Endothelial cell of umbilical vein (primary cell): ENCODE measurements around the gene CIRBP. TPM values are rescaled to one million over a fixed set of nuclear protein-coding genes. Genes with fewer than 3 reads are reported as not detected.

ENCODE experiments used
- BruUV-seq: library from RNA; stranded (reverse); fragments of 400-500 nt; replicated peaks from 2 replicates; lab custom pipeline; 2021; lab: Mats Ljungman, UMichigan
- CTCF ChIA-PET: fragments of 300-600, 350-600 bp; sonication (Branson Sonifier 250); formaldehyde crosslinking; loops from one replicate; lab custom pipeline; 2021; ENCODE audit warnings: antibody characterized with exemption, inconsistent platforms; lab: Charles Lee
- POLR2A ChIA-PET: fragments of 300-600, 350-600 bp; sonication (Branson Sonifier 250); formaldehyde crosslinking; loops from one replicate; lab custom pipeline; 2021; ENCODE audit warnings: antibody characterized with exemption, inconsistent platforms; lab: Charles Lee
- DNase-seq: peaks from one replicate; pipeline ENCODE4 v3.0.0-alpha.2; 2011; ENCODE audit warnings: low read depth, low spot score
- FAIRE-seq: peaks from 2 replicates; lab custom pipeline; 2011; peaks lifted over from hg19 to GRCh38; lab: Jason Lieb, UNC
- H2AFZ ChIP-seq: 2 replicates; pipeline ENCODE4 v1.6.0; 2012; ENCODE audit warnings: low read depth, low read length, control low read depth, inconsistent platforms
- H3K27ac ChIP-seq: 2 replicates; pipeline ENCODE4 v1.5.1; 2011; ENCODE audit warnings: low read depth, mild to moderate bottlenecking, control low read depth, low read length, moderate library complexity; ENCODE audit not compliant: insufficient read depth
- H3K27me3 ChIP-seq, 2 experiments: 2 replicates each; pipeline versions ENCODE4 v1.6.0 to v1.6.1; 2011; ENCODE audit warnings: low read length in 2 of 2, mixed read lengths in 1 of 2; ENCODE audit not compliant: control insufficient read depth in 2 of 2, insufficient read depth in 2 of 2
- H3K36me3 ChIP-seq, 2 experiments: 2 replicates in 1 of 2; 3 replicates in 1 of 2; pipeline ENCODE4 v1.5.1; 2011; ENCODE audit warnings: low read length in 2 of 2, mild to moderate bottlenecking in 1 of 2, moderate library complexity in 1 of 2; ENCODE audit not compliant: control insufficient read depth in 2 of 2, insufficient read depth in 2 of 2; ENCODE audit errors: extremely low read depth in 1 of 2
- H3K4me1 ChIP-seq: 3 replicates; pipeline ENCODE4 v1.5.1; 2011; ENCODE audit warnings: mild to moderate bottlenecking, low read length; ENCODE audit not compliant: control insufficient read depth, insufficient read depth; ENCODE audit errors: extremely low read depth
- H3K4me2 ChIP-seq: 2 replicates; pipeline ENCODE4 v1.6.1; 2011; ENCODE audit warnings: low read length, control low read depth, mixed read lengths; ENCODE audit not compliant: insufficient read depth
- H3K4me3 ChIP-seq, 3 experiments: fragments of 200-600 bp in 1 of 3; sonication (generic), shearing (Covaris generic) in 1 of 3; replicated peaks in 1 of 3; 2 replicates each; pipeline ENCODE4 v1.5.1; 2011 to 2016; ENCODE audit warnings: control low read depth in 3 of 3, low read length in 3 of 3, mild to moderate bottlenecking in 2 of 3, inconsistent platforms in 1 of 3, low read depth in 1 of 3, moderate library complexity in 1 of 3; ENCODE audit not compliant: insufficient read depth in 1 of 3
- H3K79me2 ChIP-seq: 2 replicates; pipeline ENCODE4 v1.6.0; 2012; ENCODE audit warnings: low read length, inconsistent platforms; ENCODE audit not compliant: control insufficient read depth, insufficient read depth
- H3K9ac ChIP-seq: replicated peaks from 2 replicates; pipeline ENCODE3; 2011; ENCODE audit warnings: low read length, control low read depth; ENCODE audit not compliant: insufficient read depth; ENCODE audit errors: extremely low read depth
- H3K9me1 ChIP-seq: replicated peaks from 3 replicates; pipeline ENCODE4 v1.6.0; 2011; ENCODE audit warnings: mild to moderate bottlenecking, low read length; ENCODE audit not compliant: control insufficient read depth, insufficient read depth; ENCODE audit errors: extremely low read depth
- H3K9me3 ChIP-seq: replicated peaks from 2 replicates; pipeline ENCODE4 v1.5.1; 2012; ENCODE audit warnings: low read length, inconsistent platforms; ENCODE audit not compliant: control insufficient read depth, insufficient read depth
- H4K20me1 ChIP-seq: replicated peaks from 2 replicates; pipeline ENCODE3; 2011; ENCODE audit warnings: mild to moderate bottlenecking, low read length; ENCODE audit not compliant: control insufficient read depth, insufficient read depth; ENCODE audit errors: extremely low read depth
- EZH2 ChIP-seq: IDR thresholded peaks from 2 replicates; pipeline ENCODE4 v1.6.1; 2012; ENCODE audit warnings: borderline replicate concordance, low read depth, mild to moderate bottlenecking, moderate library complexity, low read length, inconsistent platforms; ENCODE audit not compliant: severe bottlenecking
- FOS ChIP-seq: IDR thresholded peaks from 2 replicates; pipeline ENCODE4 v1.6.1; 2011; ENCODE audit warnings: mild to moderate bottlenecking, low read length, moderate library complexity, borderline replicate concordance; ENCODE audit not compliant: insufficient read depth
- GATA2 ChIP-seq: IDR thresholded peaks from 2 replicates; pipeline ENCODE4 v1.7.0; 2011; ENCODE audit warnings: low read depth, mild to moderate bottlenecking, moderate library complexity, mixed read lengths, low read length; ENCODE audit not compliant: insufficient read length, insufficient read depth
- JUN ChIP-seq: IDR thresholded peaks from 2 replicates; pipeline ENCODE4 v1.6.1; 2011; ENCODE audit warnings: borderline replicate concordance, low read depth; ENCODE audit not compliant: insufficient read length, insufficient read depth
- MYC ChIP-seq: IDR thresholded peaks from one replicate; pipeline ENCODE4 v1.6.1; 2011; ENCODE audit warnings: mild to moderate bottlenecking, low read depth, low read length
- POLR2A ChIP-seq: IDR thresholded peaks from 2 replicates; pipeline ENCODE4 v1.6.1; 2012; ENCODE audit warnings: low read depth, mild to moderate bottlenecking, control low read depth, low read length
- POLR2AphosphoS5 ChIP-seq: IDR thresholded peaks from 2 replicates; pipeline ENCODE4 v1.6.1; 2012; ENCODE audit warnings: low read depth, mild to moderate bottlenecking, control low read depth, low read length, moderate library complexity; ENCODE audit not compliant: insufficient read depth
- dilution Hi-C: fragments of 300-500 bp; cut with MboI; formaldehyde crosslinking; loops from one replicate; pipeline ENCODE4 v1.15.0; 2019; ENCODE audit warnings: low sequenced_read_pairs; ENCODE audit not compliant: extremely low pct_ligation_motif_present
- intact Hi-C: fragments of 100-400 bp; cut with micrococcal nuclease; formaldehyde crosslinking; loops from one replicate; pipeline ENCODE4 v1.10.0; 2022
- polyA plus RNA-seq, 4 experiments: library from polyadenylated mRNA; depleted of rRNA in 3 of 4; stranded (reverse) in 3 of 4; unstranded in 1 of 4; fragments of >200 nt; gene quantifications; 2 replicates each; pipeline versions ENCODE4 v1.2.1 to v1.2.3, GENCODE V29; 2011 to 2012; ENCODE audit warnings: missing spikeins in 1 of 4
- total RNA-seq: library from RNA; stranded (reverse); gene quantifications from 2 replicates; pipeline ENCODE4 v1.2.3, GENCODE V29; 2021
- TF ChIP-seq, protein P1 (sequence below), 2 donors: IDR thresholded peaks; 1 replicate in 1 of 2; 2 replicates in 1 of 2; pipeline ENCODE4 v1.5.1; 2011; ENCODE audit warnings: low read length in 2 of 2, mild to moderate bottlenecking in 2 of 2, moderate library complexity in 2 of 2, control low read depth in 1 of 2, inconsistent platforms in 1 of 2, low read depth in 1 of 2; ENCODE audit not compliant: insufficient read depth in 1 of 2; ENCODE audit errors: extremely low read depth in 1 of 2
- TF ChIP-seq, protein P2 (sequence below): IDR thresholded peaks from 2 replicates; pipeline ENCODE4 v1.6.1; 2011; ENCODE audit not compliant: insufficient read depth, insufficient read length

CIRBP gene
- total and polyA plus RNA-seq, 2 donors (not counting 3 experiments of a cell fraction or from before 2014, with no cell fraction given): 225 to 439 TPM

DNA sequence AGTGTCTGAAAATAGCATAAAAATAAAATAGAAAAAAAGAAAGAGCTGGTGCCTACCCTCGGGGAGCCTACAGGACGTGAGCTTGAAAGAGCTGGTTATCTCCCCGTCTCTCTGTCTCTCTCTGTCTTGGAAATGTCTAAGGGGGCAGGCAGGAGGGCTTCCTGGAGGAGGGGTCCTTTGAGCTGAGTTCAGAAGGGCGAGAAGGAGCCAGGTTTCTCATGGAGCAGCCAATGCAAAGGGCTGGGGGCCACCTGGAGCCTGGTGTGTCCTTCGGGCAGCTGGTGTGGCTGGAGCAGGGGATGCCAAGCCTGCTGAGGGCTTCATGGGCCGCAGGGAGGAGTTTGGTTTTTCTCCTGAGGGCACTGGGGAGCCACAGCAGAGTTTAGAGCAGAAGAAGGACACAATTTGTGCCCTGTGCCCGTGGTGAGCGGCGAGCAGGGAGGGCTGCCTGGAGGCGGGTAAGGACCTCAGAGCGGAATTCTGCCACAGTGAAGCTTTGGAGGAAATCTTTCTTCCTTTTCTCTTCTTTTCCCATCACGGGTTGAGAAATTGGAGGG, 55.2 kb downstream of the CIRBP start:
- CTCF ChIA-PET: interaction anchor here (0.7 to 1.4 kb wide), 2 partner anchors 9 to 11 kb away, joined by 3 to 8 read pairs; no protein-coding TSS in a partner anchor
- TF ChIP-seq GATA2: no peak
- TF ChIP-seq MYC: no peak
- TF ChIP-seq POLR2AphosphoS5: no peak
- TF ChIP-seq EZH2: no peak
- TF ChIP-seq FOS: no peak
- TF ChIP-seq POLR2A: no peak
- no peak for TF ChIP-seq JUN
- TF ChIP-seq, protein P1, sequence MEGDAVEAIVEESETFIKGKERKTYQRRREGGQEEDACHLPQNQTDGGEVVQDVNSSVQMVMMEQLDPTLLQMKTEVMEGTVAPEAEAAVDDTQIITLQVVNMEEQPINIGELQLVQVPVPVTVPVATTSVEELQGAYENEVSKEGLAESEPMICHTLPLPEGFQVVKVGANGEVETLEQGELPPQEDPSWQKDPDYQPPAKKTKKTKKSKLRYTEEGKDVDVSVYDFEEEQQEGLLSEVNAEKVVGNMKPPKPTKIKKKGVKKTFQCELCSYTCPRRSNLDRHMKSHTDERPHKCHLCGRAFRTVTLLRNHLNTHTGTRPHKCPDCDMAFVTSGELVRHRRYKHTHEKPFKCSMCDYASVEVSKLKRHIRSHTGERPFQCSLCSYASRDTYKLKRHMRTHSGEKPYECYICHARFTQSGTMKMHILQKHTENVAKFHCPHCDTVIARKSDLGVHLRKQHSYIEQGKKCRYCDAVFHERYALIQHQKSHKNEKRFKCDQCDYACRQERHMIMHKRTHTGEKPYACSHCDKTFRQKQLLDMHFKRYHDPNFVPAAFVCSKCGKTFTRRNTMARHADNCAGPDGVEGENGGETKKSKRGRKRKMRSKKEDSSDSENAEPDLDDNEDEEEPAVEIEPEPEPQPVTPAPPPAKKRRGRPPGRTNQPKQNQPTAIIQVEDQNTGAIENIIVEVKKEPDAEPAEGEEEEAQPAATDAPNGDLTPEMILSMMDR (IDR thresholded peaks at IDR 0.05; ENCODE audit: extremely low read depth in 1 of 2, insufficient read depth in 1 of 2, low read depth in 1 of 2, low read length in 2 of 2): no peak
- TF ChIP-seq, protein P2, sequence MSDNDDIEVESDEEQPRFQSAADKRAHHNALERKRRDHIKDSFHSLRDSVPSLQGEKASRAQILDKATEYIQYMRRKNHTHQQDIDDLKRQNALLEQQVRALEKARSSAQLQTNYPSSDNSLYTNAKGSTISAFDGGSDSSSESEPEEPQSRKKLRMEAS: no peak
- Histone ChIP-seq H4K20me1 (no peaks in the 10 kb centered on the region), H3K4me3 (no peak overlapping the region), H3K27ac (no peak overlapping the region), H3K9me1 (no peaks in the 10 kb centered on the region), H2AFZ (peak overlapping the region; percentile 88), H3K9me3 (no peaks in the 10 kb centered on the region), H3K4me1 (peaks cover 8% of the 10 kb centered on the region), H3K79me2 (no peaks in the 10 kb centered on the region), H3K9ac (peak overlapping the region; percentile 8), H3K27me3 (no peaks in the 10 kb centered on the region), H3K4me2 (no peak overlapping the region), H3K36me3 (no peaks in the 10 kb centered on the region)
- no TSS peak for BruUV-seq
- intact Hi-C loops (no loop called here), dilution Hi-C loops (no loop called here)
- POLR2A ChIA-PET: no interaction called here
- FAIRE-seq: no peak
- DNase-seq: no peak

Other genes starting within 250 kb of the CIRBP start
- 142 and 147 TPM in 2 replicates for gene TMEM259, start 248.2 kb upstream of the CIRBP start, total RNA-seq
- 297 and 430 TPM in 2 replicates for gene TMEM259, start 248.2 kb upstream of the CIRBP start, polyA plus RNA-seq
- gene RNU6-2, start 247.8 kb upstream of the CIRBP start, total RNA-seq: not detected in 2 replicates
- not detected in 2 replicates for gene RNU6-2, start 247.8 kb upstream of the CIRBP start, polyA plus RNA-seq
- 280 and 286 TPM in 2 replicates for gene CNN2, start 242.7 kb upstream of the CIRBP start, total RNA-seq
- gene CNN2, start 242.7 kb upstream of the CIRBP start, polyA plus RNA-seq: 185 and 207 TPM in 2 replicates
- gene ABCA7, start 229.2 kb upstream of the CIRBP start, total RNA-seq: 9.8 and 11.0 TPM in 2 replicates
- 4.9 and 5.7 TPM in 2 replicates for gene ABCA7, start 229.2 kb upstream of the CIRBP start, polyA plus RNA-seq
- gene ARHGAP45, start 202.2 kb upstream of the CIRBP start, total RNA-seq: 10.4 and 12.5 TPM in 2 replicates
- 6.9 and 7.5 TPM in 2 replicates for gene ARHGAP45, start 202.2 kb upstream of the CIRBP start, polyA plus RNA-seq
- 252 and 272 TPM in 2 replicates for gene POLR2E, start 174.0 kb upstream of the CIRBP start, total RNA-seq
- 344 and 394 TPM in 2 replicates for gene POLR2E, start 174.0 kb upstream of the CIRBP start, polyA plus RNA-seq
- gene GPX4, start 165.3 kb upstream of the CIRBP start, total RNA-seq: 445 and 469 TPM in 2 replicates
- 1,136 and 1,398 TPM in 2 replicates for gene GPX4, start 165.3 kb upstream of the CIRBP start, polyA plus RNA-seq
- gene SBNO2, start 95.1 kb upstream of the CIRBP start, total RNA-seq: 63.8 and 65.7 TPM in 2 replicates
- 31.4 and 35.8 TPM in 2 replicates for gene SBNO2, start 95.1 kb upstream of the CIRBP start, polyA plus RNA-seq
- gene STK11, start 63.6 kb upstream of the CIRBP start, total RNA-seq: 67.1 and 75.4 TPM in 2 replicates
- 39.4 and 48.3 TPM in 2 replicates for gene STK11, start 63.6 kb upstream of the CIRBP start, polyA plus RNA-seq
- gene CBARP, start 31.3 kb upstream of the CIRBP start, total RNA-seq: 9.2 and 9.6 TPM in 2 replicates
- 3.5 and 4.4 TPM in 2 replicates for gene CBARP, start 31.3 kb upstream of the CIRBP start, polyA plus RNA-seq
- gene ATP5F1D, start 27.6 kb upstream of the CIRBP start, total RNA-seq: 190 and 192 TPM in 2 replicates
- 167 and 236 TPM in 2 replicates for gene ATP5F1D, start 27.6 kb upstream of the CIRBP start, polyA plus RNA-seq
- 85.9 and 107 TPM in 2 replicates for gene MIDN, start 20.7 kb upstream of the CIRBP start, total RNA-seq
- 20.0 and 23.6 TPM in 2 replicates for gene MIDN, start 20.7 kb upstream of the CIRBP start, polyA plus RNA-seq
- gene FAM174C, start 6.2 kb downstream of the CIRBP start, total RNA-seq: 46.7 and 47.5 TPM in 2 replicates
- gene FAM174C, start 6.2 kb downstream of the CIRBP start, polyA plus RNA-seq: 83.9 and 127 TPM in 2 replicates
- 1.1 and 2.5 TPM in 2 replicates for gene EFNA2, start 16.5 kb downstream of the CIRBP start, total RNA-seq
- 0.52 and 0.99 TPM in 2 replicates for gene EFNA2, start 16.5 kb downstream of the CIRBP start, polyA plus RNA-seq
- 95.8 and 101 TPM in 2 replicates for gene NDUFS7, start 114.6 kb downstream of the CIRBP start, total RNA-seq
- gene NDUFS7, start 114.6 kb downstream of the CIRBP start, polyA plus RNA-seq: 224 and 352 TPM in 2 replicates
- 20.0 and 22.1 TPM in 2 replicates for gene GAMT, start 132.2 kb downstream of the CIRBP start, total RNA-seq
- 36.9 and 46.8 TPM in 2 replicates for gene GAMT, start 132.2 kb downstream of the CIRBP start, polyA plus RNA-seq
- 177 and 187 TPM in 2 replicates for gene DAZAP1, start 138.3 kb downstream of the CIRBP start, total RNA-seq
- gene DAZAP1, start 138.3 kb downstream of the CIRBP start, polyA plus RNA-seq: 50.1 and 51.5 TPM in 2 replicates
- gene RPS15, start 169.1 kb downstream of the CIRBP start, total RNA-seq: 1,260 and 1,287 TPM in 2 replicates
- 2,646 and 3,270 TPM in 2 replicates for gene RPS15, start 169.1 kb downstream of the CIRBP start, polyA plus RNA-seq
- 0.04 and 0.23 TPM in 2 replicates for gene APC2, start 180.8 kb downstream of the CIRBP start, total RNA-seq
- gene APC2, start 180.8 kb downstream of the CIRBP start, polyA plus RNA-seq: 0.01 and 0.05 TPM in 2 replicates
- gene C19orf25, start 209.9 kb downstream of the CIRBP start, total RNA-seq: 28.0 and 29.0 TPM in 2 replicates
- 34.6 and 40.3 TPM in 2 replicates for gene C19orf25, start 209.9 kb downstream of the CIRBP start, polyA plus RNA-seq
- gene PCSK4, start 221.0 kb downstream of the CIRBP start, total RNA-seq: 0.92 and 1.2 TPM in 2 replicates
- 1.7 TPM in 2 replicates for gene PCSK4, start 221.0 kb downstream of the CIRBP start, polyA plus RNA-seq
- gene REEP6, start 221.8 kb downstream of the CIRBP start, total RNA-seq: 1.5 and 1.8 TPM in 2 replicates
- 1.3 and 1.5 TPM in 2 replicates for gene REEP6, start 221.8 kb downstream of the CIRBP start, polyA plus RNA-seq
- not detected in 2 replicates for gene ADAMTSL5, start 243.7 kb downstream of the CIRBP start, total RNA-seq
- 0.07 TPM in 1 of 2 replicates, not detected in the other for gene ADAMTSL5, start 243.7 kb downstream of the CIRBP start, polyA plus RNA-seq